ENCODE data around the gene RASSF7.

RASSF7 gene

DNA sequence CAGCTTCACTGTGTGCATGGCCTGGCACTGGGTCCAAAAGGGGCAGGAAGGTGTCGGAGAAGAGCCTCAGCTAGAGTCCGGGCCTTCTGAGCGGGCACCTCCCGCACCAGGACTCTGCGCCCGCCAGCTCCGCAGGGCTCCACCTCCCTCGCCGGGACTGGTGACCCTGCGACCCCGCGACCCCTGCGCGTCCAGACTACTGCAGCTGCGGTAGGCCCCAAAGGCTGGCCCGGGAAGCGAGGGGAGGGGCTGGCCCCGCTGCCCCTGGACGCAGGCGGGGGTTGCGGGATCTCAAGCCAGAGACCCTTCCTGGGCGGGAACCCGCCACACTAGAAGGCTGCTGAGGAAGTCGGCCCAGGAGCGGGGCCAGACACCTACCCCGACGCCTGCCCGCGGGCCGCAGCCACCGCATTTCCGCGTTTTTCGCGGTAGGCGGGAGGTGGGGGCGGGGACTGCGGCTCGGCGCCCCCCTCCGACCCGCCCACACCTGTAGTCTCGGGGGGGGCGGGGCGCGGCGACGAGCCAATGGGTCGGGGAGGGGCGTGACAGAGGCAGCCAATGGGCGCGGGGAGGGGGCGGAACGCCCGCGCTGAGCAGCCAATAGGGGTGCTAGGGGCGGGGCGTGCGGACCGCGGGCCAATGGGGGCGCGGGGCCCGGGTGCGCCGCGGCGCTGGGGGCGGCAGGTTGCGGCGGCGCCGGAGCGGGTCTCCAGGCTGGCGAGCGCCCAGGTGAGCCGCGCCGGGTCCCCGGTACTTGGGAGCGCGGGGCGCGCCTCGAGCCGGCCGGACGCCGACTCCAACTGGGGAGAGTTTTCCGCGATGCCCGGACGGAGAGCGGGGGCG is at the start of gene RASSF7, which contains the start of gene LMNTD2 (continued):
- TF ChIP-seq ZNF623 (tag by site-specific recombination; IDR thresholded peaks at IDR 0.05) (no peak), ZNF341 (tag by site-specific recombination; IDR thresholded peaks at IDR 0.05; ENCODE audit: low read depth) (peak; percentile 25), FEZF1 (tag by site-specific recombination; IDR thresholded peaks at IDR 0.05) (no peak), ZNF600 (tag by site-specific recombination; IDR thresholded peaks at IDR 0.05) (peak; percentile 36; the same call in 1 of the 2 replicates)

DNA sequence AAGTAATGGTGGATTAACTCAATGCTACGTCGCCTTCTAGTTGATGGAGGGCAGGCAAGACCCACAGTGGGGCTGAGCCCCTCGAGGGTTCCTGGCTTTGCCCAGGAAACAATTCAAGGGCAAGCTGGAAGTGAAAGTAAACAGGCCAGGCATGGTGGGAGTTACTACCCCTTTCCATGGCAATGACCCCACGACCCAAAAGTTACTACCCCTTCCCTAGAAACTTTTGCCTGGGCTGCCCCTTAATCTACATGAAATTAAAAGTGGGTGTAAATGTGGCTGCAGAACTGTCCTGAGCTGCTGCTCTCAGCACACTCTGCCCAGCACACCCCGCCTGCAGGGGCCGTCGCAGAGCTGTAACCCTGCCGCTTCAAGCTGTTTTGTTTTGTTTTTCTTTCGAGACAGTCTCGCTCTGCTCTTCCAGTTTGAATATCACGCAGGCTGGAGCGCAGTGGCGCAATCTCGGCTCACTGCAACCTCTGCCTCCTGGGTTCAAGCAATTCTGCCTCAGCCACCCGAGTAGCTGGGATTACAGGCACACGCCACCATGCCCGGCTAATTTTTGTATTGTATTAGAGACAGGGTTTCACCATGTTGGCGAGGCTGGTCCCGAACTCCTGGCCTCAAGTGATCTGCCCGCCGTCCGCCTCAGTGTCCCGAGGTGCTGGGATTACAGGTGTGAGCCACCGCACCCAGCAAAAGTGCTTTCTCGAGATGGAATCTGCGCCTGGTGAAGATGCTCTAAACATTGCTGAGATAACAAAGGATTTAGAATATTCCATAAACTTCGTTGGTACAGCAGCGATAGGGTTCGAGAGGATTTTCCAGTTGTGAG is 47.8 kb upstream of the RASSF7 start:
- Histone ChIP-seq H3K36me3 (ENCODE audit: control insufficient read depth in 2 of 2, insufficient read depth in 1 of 2, low read length in 2 of 2) (peaks cover 0 to 21% of the 10 kb centered on the region in 2 experiments; a peak in 1 of 3 replicates), H3K27ac (ENCODE audit: extremely low read depth, low read depth, low read length) (no peak overlapping the region), H3K4me3 (ENCODE audit: low read depth, low read length) (no peak overlapping the region), H3K9me3 (ENCODE audit: control insufficient read depth, insufficient read depth, low read depth, low read length) (no peaks in the 10 kb centered on the region), H3K4me1 (ENCODE audit: control insufficient read depth, insufficient read depth, low read length) (no peaks in the 10 kb centered on the region)
- TF ChIP-seq OVOL3 (tag by site-specific recombination; IDR thresholded peaks at IDR 0.05) (no peak), ZNF549 (tag by site-specific recombination; IDR thresholded peaks at IDR 0.05) (no peak), ZBTB17 (tag by site-specific recombination; IDR thresholded peaks at IDR 0.05) (no peak), ZNF16 (tag by site-specific recombination; IDR thresholded peaks at IDR 0.05; ENCODE audit: low read depth) (no peak), PRDM1 (tag by site-specific recombination; IDR thresholded peaks at IDR 0.05) (no peak), ZNF837 (tag by site-specific recombination; IDR thresholded peaks at IDR 0.05) (no peak), ZEB2 (tag by site-specific recombination; IDR thresholded peaks at IDR 0.05) (no peak), OSR2 (tag by site-specific recombination; IDR thresholded peaks at IDR 0.05) (no peak), BCL11A (tag by site-specific recombination; IDR thresholded peaks at IDR 0.05; ENCODE audit: low read depth) (no peak), ZNF132 (tag by site-specific recombination; IDR thresholded peaks at IDR 0.05; ENCODE audit: borderline replicate concordance) (no peak), GLIS1 (tag by site-specific recombination; IDR thresholded peaks at IDR 0.05) (no peak), ZNF394 (tag by site-specific recombination; IDR thresholded peaks at IDR 0.05; ENCODE audit: borderline replicate concordance) (no peak), ZNF10 (tag by site-specific recombination; IDR thresholded peaks at IDR 0.05) (no peak)
- ChIA-PET CTCF (interaction anchor here (0.7 to 1.1 kb wide), 2 partner anchors 65 to 238 kb away, joined by 3 to 4 read pairs; no protein-coding TSS in a partner anchor), POLR2A (no interaction called here)

DNA sequence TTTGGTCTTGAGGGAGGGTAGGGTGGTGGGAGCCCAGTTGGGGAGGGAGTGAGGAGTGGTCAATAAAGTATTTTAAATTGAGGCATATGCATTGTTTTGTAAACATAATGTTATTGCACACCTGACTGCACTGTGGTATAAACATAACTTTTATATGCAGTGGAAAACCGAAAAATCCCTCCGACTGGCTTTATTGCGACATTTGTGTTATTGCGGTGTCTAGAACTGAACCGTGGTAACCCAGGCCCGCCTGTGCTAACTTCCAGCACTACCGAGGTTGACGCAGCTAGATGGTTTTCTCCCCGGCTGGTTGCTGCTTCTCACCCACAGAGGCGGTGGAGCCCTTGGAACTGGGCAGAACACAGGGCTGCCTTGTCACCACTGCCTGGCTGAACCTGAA is 46.2 kb upstream of the RASSF7 start:
- TF ChIP-seq RBAK (tag by site-specific recombination; IDR thresholded peaks at IDR 0.05) = no peak
- TF ChIP-seq, protein P1, sequence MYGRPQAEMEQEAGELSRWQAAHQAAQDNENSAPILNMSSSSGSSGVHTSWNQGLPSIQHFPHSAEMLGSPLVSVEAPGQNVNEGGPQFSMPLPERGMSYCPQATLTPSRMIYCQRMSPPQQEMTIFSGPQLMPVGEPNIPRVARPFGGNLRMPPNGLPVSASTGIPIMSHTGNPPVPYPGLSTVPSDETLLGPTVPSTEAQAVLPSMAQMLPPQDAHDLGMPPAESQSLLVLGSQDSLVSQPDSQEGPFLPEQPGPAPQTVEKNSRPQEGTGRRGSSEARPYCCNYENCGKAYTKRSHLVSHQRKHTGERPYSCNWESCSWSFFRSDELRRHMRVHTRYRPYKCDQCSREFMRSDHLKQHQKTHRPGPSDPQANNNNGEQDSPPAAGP (tag by site-specific recombination; IDR thresholded peaks at IDR 0.05) = no peak
- TF ChIP-seq ZNF776 (tag by site-specific recombination; IDR thresholded peaks at IDR 0.05; ENCODE audit: borderline replicate concordance) = no peak
- TF ChIP-seq ZNF112 (tag by site-specific recombination; IDR thresholded peaks at IDR 0.05) = no peak
- TF ChIP-seq, protein P2, sequence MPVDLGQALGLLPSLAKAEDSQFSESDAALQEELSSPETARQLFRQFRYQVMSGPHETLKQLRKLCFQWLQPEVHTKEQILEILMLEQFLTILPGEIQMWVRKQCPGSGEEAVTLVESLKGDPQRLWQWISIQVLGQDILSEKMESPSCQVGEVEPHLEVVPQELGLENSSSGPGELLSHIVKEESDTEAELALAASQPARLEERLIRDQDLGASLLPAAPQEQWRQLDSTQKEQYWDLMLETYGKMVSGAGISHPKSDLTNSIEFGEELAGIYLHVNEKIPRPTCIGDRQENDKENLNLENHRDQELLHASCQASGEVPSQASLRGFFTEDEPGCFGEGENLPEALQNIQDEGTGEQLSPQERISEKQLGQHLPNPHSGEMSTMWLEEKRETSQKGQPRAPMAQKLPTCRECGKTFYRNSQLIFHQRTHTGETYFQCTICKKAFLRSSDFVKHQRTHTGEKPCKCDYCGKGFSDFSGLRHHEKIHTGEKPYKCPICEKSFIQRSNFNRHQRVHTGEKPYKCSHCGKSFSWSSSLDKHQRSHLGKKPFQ (tag by site-specific recombination; IDR thresholded peaks at IDR 0.05) = no peak
- Histone ChIP-seq H3K4me1 (ENCODE audit: control insufficient read depth, insufficient read depth, low read length) (no peaks in the 10 kb centered on the region), H3K27ac (ENCODE audit: extremely low read depth, low read depth, low read length) (no peak overlapping the region), H3K36me3 (ENCODE audit: control insufficient read depth in 2 of 2, insufficient read depth in 1 of 2, low read length in 2 of 2) (peaks cover 0 to 13% of the 10 kb centered on the region in 2 experiments; a peak in 1 of 3 replicates), H3K4me3 (ENCODE audit: low read depth, low read length) (no peak overlapping the region), H3K9me3 (ENCODE audit: control insufficient read depth, insufficient read depth, low read depth, low read length) (no peaks in the 10 kb centered on the region)
- CTCF ChIA-PET = no interaction called here
- POLR2A ChIA-PET = no interaction called here

All from HEK293 (cell line).